ENCODE data around the gene RALGDS. TPM values are rescaled to one million over a fixed set of nuclear protein-coding genes. Genes with fewer than 3 reads are reported as not detected.

The RALGDS gene
- total and polyA plus RNA-seq, 2 of the 4 experiments (the other 2 are of a cell fraction), result 13.1 to 36.9 TPM

DNA sequence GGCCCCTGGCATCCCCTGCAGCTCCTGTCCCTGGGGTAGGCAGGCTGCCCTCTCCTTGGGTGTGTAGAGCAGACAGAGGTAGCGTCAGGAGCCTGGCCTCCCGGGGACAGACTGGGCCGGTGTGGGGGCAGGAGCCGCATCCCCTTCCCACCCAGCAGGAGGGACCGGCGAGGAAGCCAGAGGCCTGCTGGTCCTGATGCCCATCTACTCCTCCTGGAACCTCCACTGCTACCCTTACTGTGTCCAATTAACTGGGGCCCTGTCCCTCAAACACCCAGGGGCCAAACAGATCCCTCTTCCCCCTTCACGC is 15.6 kb downstream of the RALGDS start:
- H3K4me2 ChIP-seq (ENCODE audit: low read depth, low read length), result no peak overlapping the region
- H2BK5ac ChIP-seq (ENCODE audit: low read depth, low read length, poor library complexity, severe bottlenecking), result no peak overlapping the region
- in situ Hi-C loops (cut with MboI; ENCODE audit: low sequenced_read_pairs), result loop anchor here (5.0 kb wide), 1 partner anchor 42 kb away; no protein-coding TSS in a partner anchor
- H4K20me1 ChIP-seq (ENCODE audit: insufficient read depth, low read length), result peaks cover 14% of the 10 kb centered on the region
- H3K23ac ChIP-seq (ENCODE audit: low read depth, low read length), result no peak overlapping the region
- H3K9me1 ChIP-seq (ENCODE audit: insufficient read depth, low read length), result no peaks in the 10 kb centered on the region
- H3K9ac ChIP-seq (ENCODE audit: low read depth, low read length), result no peak overlapping the region
- no peaks in the 10 kb centered on the region for H3K9me3 ChIP-seq (ENCODE audit: control insufficient read depth, insufficient read depth, low read length)
- no peak overlapping the region for H4K5ac ChIP-seq (ENCODE audit: low read depth, low read length)
- POLR2A ChIA-PET (ENCODE audit: unreplicated experiment), result no interaction called here
- CTCF ChIA-PET, result interaction anchor here (3.6 kb wide), 1 partner anchor 39 kb away, joined by 16 read pairs; no protein-coding TSS in a partner anchor
- dilution Hi-C loops (cut with HindIII; ENCODE audit: low sequenced_read_pairs, unreplicated experiment), result no loop called here
- intact Hi-C loops (cut with micrococcal nuclease), result no loop called here
- no peak overlapping the region for H2BK15ac ChIP-seq (ENCODE audit: low read depth, low read length)
- H3K18ac ChIP-seq (ENCODE audit: low read depth, low read length), result no peak overlapping the region
- H2AFZ ChIP-seq (replicated peaks; ENCODE audit: low read length, poor library complexity), result no peak overlapping the region
- peaks cover 69% of the 10 kb centered on the region for H3K36me3 ChIP-seq (ENCODE audit: control insufficient read depth, insufficient read depth, low read length)
- no peak overlapping the region for H3K4me3 ChIP-seq (ENCODE audit: insufficient read depth, low read depth, low read length)
- H2AK9ac ChIP-seq (replicated peaks; ENCODE audit: low read depth, low read length, poor library complexity), result no peak overlapping the region
- TF ChIP-seq FOS (IDR thresholded peaks at IDR 0.05; ENCODE audit: low read depth, low read length), result no peak
- TF ChIP-seq BHLHE40 (IDR thresholded peaks at IDR 0.05; ENCODE audit: low read depth, low read length), result no peak
- TF ChIP-seq, protein P1, sequence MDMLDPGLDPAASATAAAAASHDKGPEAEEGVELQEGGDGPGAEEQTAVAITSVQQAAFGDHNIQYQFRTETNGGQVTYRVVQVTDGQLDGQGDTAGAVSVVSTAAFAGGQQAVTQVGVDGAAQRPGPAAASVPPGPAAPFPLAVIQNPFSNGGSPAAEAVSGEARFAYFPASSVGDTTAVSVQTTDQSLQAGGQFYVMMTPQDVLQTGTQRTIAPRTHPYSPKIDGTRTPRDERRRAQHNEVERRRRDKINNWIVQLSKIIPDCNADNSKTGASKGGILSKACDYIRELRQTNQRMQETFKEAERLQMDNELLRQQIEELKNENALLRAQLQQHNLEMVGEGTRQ (IDR thresholded peaks at IDR 0.05; ENCODE audit: low read depth, low read length), result no peak
- TF ChIP-seq CEBPB (IDR thresholded peaks at IDR 0.05; ENCODE audit: low read depth, low read length), result no peak
- no peak for TF ChIP-seq CHD1 (IDR thresholded peaks at IDR 0.05; ENCODE audit: low read depth, low read length)
- TF ChIP-seq SMC3 (IDR thresholded peaks at IDR 0.05; ENCODE audit: low read depth, low read length), result no peak
- no peak for TF ChIP-seq NFE2L2 (IDR thresholded peaks at IDR 0.05; ENCODE audit: low read depth, low read length)
- no peak for TF ChIP-seq RCOR1 (IDR thresholded peaks at IDR 0.05; ENCODE audit: insufficient replicate concordance, low read length)
- TF ChIP-seq MAZ (IDR thresholded peaks at IDR 0.05; ENCODE audit: borderline replicate concordance, low read depth, low read length), result no peak
- no peak for TF ChIP-seq RFX5 (IDR thresholded peaks at IDR 0.05; ENCODE audit: low read depth, low read length)
- no peak for TF ChIP-seq MXI1 (IDR thresholded peaks at IDR 0.05; ENCODE audit: borderline replicate concordance, low read depth, low read length)
- no peak for TF ChIP-seq ELK1 (IDR thresholded peaks at IDR 0.05; ENCODE audit: borderline replicate concordance, low read depth, low read length)
- TF ChIP-seq, protein P2, sequence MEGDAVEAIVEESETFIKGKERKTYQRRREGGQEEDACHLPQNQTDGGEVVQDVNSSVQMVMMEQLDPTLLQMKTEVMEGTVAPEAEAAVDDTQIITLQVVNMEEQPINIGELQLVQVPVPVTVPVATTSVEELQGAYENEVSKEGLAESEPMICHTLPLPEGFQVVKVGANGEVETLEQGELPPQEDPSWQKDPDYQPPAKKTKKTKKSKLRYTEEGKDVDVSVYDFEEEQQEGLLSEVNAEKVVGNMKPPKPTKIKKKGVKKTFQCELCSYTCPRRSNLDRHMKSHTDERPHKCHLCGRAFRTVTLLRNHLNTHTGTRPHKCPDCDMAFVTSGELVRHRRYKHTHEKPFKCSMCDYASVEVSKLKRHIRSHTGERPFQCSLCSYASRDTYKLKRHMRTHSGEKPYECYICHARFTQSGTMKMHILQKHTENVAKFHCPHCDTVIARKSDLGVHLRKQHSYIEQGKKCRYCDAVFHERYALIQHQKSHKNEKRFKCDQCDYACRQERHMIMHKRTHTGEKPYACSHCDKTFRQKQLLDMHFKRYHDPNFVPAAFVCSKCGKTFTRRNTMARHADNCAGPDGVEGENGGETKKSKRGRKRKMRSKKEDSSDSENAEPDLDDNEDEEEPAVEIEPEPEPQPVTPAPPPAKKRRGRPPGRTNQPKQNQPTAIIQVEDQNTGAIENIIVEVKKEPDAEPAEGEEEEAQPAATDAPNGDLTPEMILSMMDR (conservative IDR thresholded peaks at IDR 0.05; ENCODE audit: low read depth, low read length), result no peak
- TF ChIP-seq POLR2A (IDR thresholded peaks at IDR 0.05; ENCODE audit: low read depth, low read length), result no peak
- TF ChIP-seq MAFK (IDR thresholded peaks at IDR 0.05; ENCODE audit: low read depth, low read length), result no peak
- TF ChIP-seq RAD21 (IDR thresholded peaks at IDR 0.05; ENCODE audit: low read length), result no peak
- H2BK120ac ChIP-seq (ENCODE audit: low read depth, low read length), result no peak overlapping the region
- no peak overlapping the region for H2AK5ac ChIP-seq (ENCODE audit: low read depth, low read length)
- no peak overlapping the region for H4K91ac ChIP-seq (ENCODE audit: insufficient read depth, low read depth, low read length)
- H4K8ac ChIP-seq (ENCODE audit: low read depth in 2 of 2, low read length in 2 of 2), result no peak overlapping the region
- no peaks in the 10 kb centered on the region for H3K27me3 ChIP-seq (ENCODE audit: control insufficient read depth, insufficient read depth, low read length)
- H3K14ac ChIP-seq (replicated peaks; ENCODE audit: low read depth, low read length), result no peak overlapping the region
- H3K4me1 ChIP-seq (ENCODE audit: control insufficient read depth, insufficient read depth, low read length), result no peaks in the 10 kb centered on the region
- no peaks in the 10 kb centered on the region; a peak in 2 of 4 replicates for H3K79me1 ChIP-seq (ENCODE audit: low read depth in 1 of 2, low read length in 2 of 2)
- no peak overlapping the region for H3K27ac ChIP-seq (ENCODE audit: insufficient read depth, low read length)
- H3K56ac ChIP-seq (ENCODE audit: extremely low read depth, insufficient read depth, low read length), result no peak overlapping the region
- WGBS, 2 experiments (ENCODE audit: extremely low coverage in 2 of 2, insufficient read length in 1 of 2), result no CpG with 5 or more reads among the region's 7 CpGs
- ATAC-seq (ENCODE audit: low read depth), result no peak
- H3K4ac ChIP-seq (ENCODE audit: low read depth, low read length), result no peak overlapping the region
- no peak overlapping the region for H2BK20ac ChIP-seq (ENCODE audit: low read depth, low read length)
- BruUV-seq (replicated peaks), result no TSS peak
- DNase-seq, result no peak

Measured in IMR-90 (cell line).